Neural cell (in vitro differentiated cells): ENCODE data around the gene POLQ. TPM values are rescaled to one million over a fixed set of nuclear protein-coding genes. Genes with fewer than 3 reads are reported as not detected.

Experiments
- H2AFZ ChIP-seq: fragments of 200-600, 300-800 bp; sonication (generic), shearing (Covaris generic); 2 replicates; pipeline ENCODE4 v1.6.0; 2014; ENCODE audit warnings: low read depth, mild to moderate bottlenecking, antibody characterized with exemption, low read length, moderate library complexity
- H3F3A ChIP-seq: fragments of 200-600 bp; shearing (Covaris generic); 2 replicates; pipeline ENCODE4 v1.6.1; 2016; ENCODE audit warnings: mild to moderate bottlenecking, moderate library complexity, mixed read lengths, antibody characterized with exemption, low read length; ENCODE audit not compliant: insufficient read depth, poor library complexity, severe bottlenecking
- H3K27ac ChIP-seq: fragments of 200-600, 300-800 bp; sonication (generic), shearing (Covaris generic); 2 replicates; pipeline ENCODE4 v1.5.1; 2014; ENCODE audit warnings: mild to moderate bottlenecking, low read length, moderate library complexity
- H3K27me3 ChIP-seq: fragments of 300-800, 200-600 bp; sonication (generic), shearing (Covaris generic); 2 replicates; pipeline ENCODE4 v1.6.0; 2014; ENCODE audit warnings: mild to moderate bottlenecking, low read depth, low read length, moderate library complexity; ENCODE audit not compliant: insufficient read depth
- H3K36me3 ChIP-seq: fragments of 300-800, 200-600 bp; sonication (generic), shearing (Covaris generic); 2 replicates; pipeline ENCODE4 v1.5.1; 2014; ENCODE audit warnings: mild to moderate bottlenecking, antibody characterized with exemption, low read length, moderate library complexity; ENCODE audit not compliant: insufficient read depth
- H3K4me2 ChIP-seq: fragments of 300-800, 200-600 bp; sonication (generic), shearing (Covaris generic); 2 replicates; pipeline ENCODE4 v1.6.0; 2014; ENCODE audit warnings: mild to moderate bottlenecking, low read length
- H3K4me3 ChIP-seq: fragments of 300-800, 200-600 bp; sonication (generic), shearing (Covaris generic); 2 replicates; pipeline ENCODE4 v1.5.1; 2014; ENCODE audit warnings: mild to moderate bottlenecking, low read length, moderate library complexity
- H3K79me2 ChIP-seq: fragments of 200-600 bp; shearing (Covaris generic); replicated peaks from 2 replicates; pipeline ENCODE4 v1.6.0; 2014; ENCODE audit warnings: mild to moderate bottlenecking, low read length, moderate library complexity; ENCODE audit not compliant: insufficient read depth
- H3K9ac ChIP-seq: fragments of 300-800, 200-600 bp; sonication (generic), shearing (Covaris generic); 2 replicates; pipeline ENCODE4 v1.6.1; 2016; ENCODE audit warnings: mild to moderate bottlenecking, low read length, mixed read lengths
- H3K9me2 ChIP-seq: fragments of 200-600 bp; shearing (Covaris generic); 2 replicates; pipeline ENCODE4 v1.6.1; 2016; ENCODE audit warnings: mild to moderate bottlenecking, low read length, mixed read lengths; ENCODE audit not compliant: insufficient read depth
- H3K9me3 ChIP-seq: fragments of 200-600, 300-800 bp; sonication (generic), shearing (Covaris generic); 2 replicates; pipeline ENCODE4 v1.6.1; 2016; ENCODE audit warnings: mild to moderate bottlenecking, mixed run types, low read length, moderate library complexity, mixed read lengths
- H4K20me1 ChIP-seq: fragments of 200-600 bp; shearing (Covaris generic); 2 replicates; pipeline ENCODE4 v1.6.1; 2016; ENCODE audit warnings: mild to moderate bottlenecking, mixed run types; ENCODE audit not compliant: insufficient read depth
- EP300 ChIP-seq: fragments of 450-650 bp; conservative IDR thresholded peaks from 2 replicates; pipeline ENCODE4 v1.6.1; 2014; ENCODE audit warnings: antibody characterized with exemption, mild to moderate bottlenecking, moderate library complexity; ENCODE audit not compliant: poor library complexity, severe bottlenecking
- EZH2 ChIP-seq: fragments of 200-600, 300-800 bp; shearing (Covaris generic), sonication (generic); IDR thresholded peaks from 2 replicates; pipeline ENCODE4 v1.6.1; 2014; ENCODE audit warnings: antibody characterized with exemption, low read length, borderline replicate concordance, mild to moderate bottlenecking; ENCODE audit not compliant: insufficient read depth, poor library complexity, severe bottlenecking
- MXI1 ChIP-seq: fragments of 450-650 bp; conservative IDR thresholded peaks from 2 replicates; pipeline ENCODE4 v1.6.1; 2014; ENCODE audit warnings: antibody characterized with exemption, mild to moderate bottlenecking; ENCODE audit not compliant: poor library complexity, severe bottlenecking
- POLR2AphosphoS5 ChIP-seq: IDR thresholded peaks from 2 replicates; pipeline ENCODE4 v1.6.1; 2012
- RAD21 ChIP-seq: fragments of 450-650 bp; conservative IDR thresholded peaks from 2 replicates; pipeline ENCODE4 v1.6.1; 2014; ENCODE audit warnings: antibody characterized with exemption, mild to moderate bottlenecking, moderate library complexity
- SMC3 ChIP-seq: fragments of 450-650 bp; conservative IDR thresholded peaks from 2 replicates; pipeline ENCODE4 v1.6.1; 2014; ENCODE audit warnings: antibody characterized with exemption, mild to moderate bottlenecking, moderate library complexity; ENCODE audit not compliant: poor library complexity
- TAF1 ChIP-seq: IDR thresholded peaks from 2 replicates; pipeline ENCODE4 v1.6.1; 2012; ENCODE audit warnings: low read depth
- polyA plus RNA-seq: library from polyadenylated mRNA; depleted of rRNA; stranded (reverse); fragments of >200 nt; gene quantifications from 2 replicates; pipeline ENCODE4 v1.2.3, GENCODE V29; 2014
- TF ChIP-seq, protein P1 (sequence below): fragments of 450-650 bp; IDR thresholded peaks from 2 replicates; pipeline ENCODE4 v1.5.1; 2014; ENCODE audit warnings: antibody characterized with exemption, mild to moderate bottlenecking, moderate library complexity; ENCODE audit not compliant: poor library complexity, severe bottlenecking
- TF ChIP-seq, protein P2 (sequence below): IDR thresholded peaks from 2 replicates; pipeline ENCODE4 v1.6.1; 2012; ENCODE audit warnings: borderline replicate concordance

POLQ gene
- polyA plus RNA-seq, 1 donor from 2014 or later: 0.10 TPM

DNA sequence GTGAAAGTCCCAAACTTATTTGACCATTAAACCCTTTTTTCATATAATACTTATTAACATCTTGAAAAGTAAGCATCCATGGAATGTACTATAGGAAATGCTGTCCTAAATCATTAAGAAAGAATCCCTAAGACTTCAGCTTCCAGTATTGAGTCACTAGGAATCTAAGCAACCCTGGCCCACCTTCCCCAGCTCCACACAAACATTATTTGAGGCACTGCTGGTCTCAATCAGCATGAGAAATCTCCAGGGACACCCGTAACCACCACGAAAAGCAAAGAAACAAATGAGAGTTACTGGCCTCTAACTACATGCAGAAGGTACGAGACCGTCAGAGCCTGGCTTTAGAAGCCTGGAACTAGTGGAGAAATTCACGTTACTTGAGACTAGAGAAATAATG, 68.2 kb downstream of the POLQ start:
- no peak overlapping the region for H3K27ac ChIP-seq
- H3K4me3 ChIP-seq: no peak overlapping the region
- no peaks in the 10 kb centered on the region for H3K36me3 ChIP-seq
- TF ChIP-seq TAF1 (no peak), SMC3 (no peak), EP300 (no peak), RAD21 (no peak), MXI1 (no peak), EZH2 (no peak), POLR2AphosphoS5 (no peak)
- TF ChIP-seq, protein P1, sequence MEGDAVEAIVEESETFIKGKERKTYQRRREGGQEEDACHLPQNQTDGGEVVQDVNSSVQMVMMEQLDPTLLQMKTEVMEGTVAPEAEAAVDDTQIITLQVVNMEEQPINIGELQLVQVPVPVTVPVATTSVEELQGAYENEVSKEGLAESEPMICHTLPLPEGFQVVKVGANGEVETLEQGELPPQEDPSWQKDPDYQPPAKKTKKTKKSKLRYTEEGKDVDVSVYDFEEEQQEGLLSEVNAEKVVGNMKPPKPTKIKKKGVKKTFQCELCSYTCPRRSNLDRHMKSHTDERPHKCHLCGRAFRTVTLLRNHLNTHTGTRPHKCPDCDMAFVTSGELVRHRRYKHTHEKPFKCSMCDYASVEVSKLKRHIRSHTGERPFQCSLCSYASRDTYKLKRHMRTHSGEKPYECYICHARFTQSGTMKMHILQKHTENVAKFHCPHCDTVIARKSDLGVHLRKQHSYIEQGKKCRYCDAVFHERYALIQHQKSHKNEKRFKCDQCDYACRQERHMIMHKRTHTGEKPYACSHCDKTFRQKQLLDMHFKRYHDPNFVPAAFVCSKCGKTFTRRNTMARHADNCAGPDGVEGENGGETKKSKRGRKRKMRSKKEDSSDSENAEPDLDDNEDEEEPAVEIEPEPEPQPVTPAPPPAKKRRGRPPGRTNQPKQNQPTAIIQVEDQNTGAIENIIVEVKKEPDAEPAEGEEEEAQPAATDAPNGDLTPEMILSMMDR: no peak
- TF ChIP-seq, protein P2, sequence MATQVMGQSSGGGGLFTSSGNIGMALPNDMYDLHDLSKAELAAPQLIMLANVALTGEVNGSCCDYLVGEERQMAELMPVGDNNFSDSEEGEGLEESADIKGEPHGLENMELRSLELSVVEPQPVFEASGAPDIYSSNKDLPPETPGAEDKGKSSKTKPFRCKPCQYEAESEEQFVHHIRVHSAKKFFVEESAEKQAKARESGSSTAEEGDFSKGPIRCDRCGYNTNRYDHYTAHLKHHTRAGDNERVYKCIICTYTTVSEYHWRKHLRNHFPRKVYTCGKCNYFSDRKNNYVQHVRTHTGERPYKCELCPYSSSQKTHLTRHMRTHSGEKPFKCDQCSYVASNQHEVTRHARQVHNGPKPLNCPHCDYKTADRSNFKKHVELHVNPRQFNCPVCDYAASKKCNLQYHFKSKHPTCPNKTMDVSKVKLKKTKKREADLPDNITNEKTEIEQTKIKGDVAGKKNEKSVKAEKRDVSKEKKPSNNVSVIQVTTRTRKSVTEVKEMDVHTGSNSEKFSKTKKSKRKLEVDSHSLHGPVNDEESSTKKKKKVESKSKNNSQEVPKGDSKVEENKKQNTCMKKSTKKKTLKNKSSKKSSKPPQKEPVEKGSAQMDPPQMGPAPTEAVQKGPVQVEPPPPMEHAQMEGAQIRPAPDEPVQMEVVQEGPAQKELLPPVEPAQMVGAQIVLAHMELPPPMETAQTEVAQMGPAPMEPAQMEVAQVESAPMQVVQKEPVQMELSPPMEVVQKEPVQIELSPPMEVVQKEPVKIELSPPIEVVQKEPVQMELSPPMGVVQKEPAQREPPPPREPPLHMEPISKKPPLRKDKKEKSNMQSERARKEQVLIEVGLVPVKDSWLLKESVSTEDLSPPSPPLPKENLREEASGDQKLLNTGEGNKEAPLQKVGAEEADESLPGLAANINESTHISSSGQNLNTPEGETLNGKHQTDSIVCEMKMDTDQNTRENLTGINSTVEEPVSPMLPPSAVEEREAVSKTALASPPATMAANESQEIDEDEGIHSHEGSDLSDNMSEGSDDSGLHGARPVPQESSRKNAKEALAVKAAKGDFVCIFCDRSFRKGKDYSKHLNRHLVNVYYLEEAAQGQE: no peak
- no peaks in the 10 kb centered on the region for H3K27me3 ChIP-seq
- H3K79me2 ChIP-seq: no peaks in the 10 kb centered on the region
- H3K9me3 ChIP-seq: no peaks in the 10 kb centered on the region
- no peaks in the 10 kb centered on the region for H3K9me2 ChIP-seq
- H3F3A ChIP-seq: no peaks in the 10 kb centered on the region
- no peaks in the 10 kb centered on the region for H4K20me1 ChIP-seq
- H2AFZ ChIP-seq: no peak overlapping the region
- no peak overlapping the region for H3K9ac ChIP-seq
- no peak overlapping the region for H3K4me2 ChIP-seq

DNA sequence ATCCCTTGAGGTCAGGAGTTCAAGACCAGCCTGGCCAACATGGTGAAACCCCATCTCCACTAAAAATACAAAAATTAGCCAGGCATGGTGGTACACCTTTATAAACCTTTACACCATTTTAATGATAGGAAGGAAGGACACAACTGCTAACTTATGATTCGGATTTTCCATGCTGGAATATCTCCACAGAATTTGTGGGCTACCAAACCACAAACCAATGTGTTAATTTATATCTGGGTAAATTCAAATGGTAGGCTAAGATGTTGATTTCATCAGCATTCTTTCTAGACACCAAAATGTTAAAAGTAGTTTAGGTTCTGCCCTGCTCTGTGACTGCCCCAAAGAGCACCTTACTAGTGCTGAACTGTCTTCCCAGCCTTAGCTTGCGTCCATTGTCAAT, 72.8 kb downstream of the POLQ start:
- no peak overlapping the region for H3K4me3 ChIP-seq
- no peak overlapping the region for H3K4me2 ChIP-seq
- H3K9ac ChIP-seq: no peak overlapping the region
- TF ChIP-seq EP300 (no peak), MXI1 (no peak), SMC3 (no peak), POLR2AphosphoS5 (no peak), EZH2 (no peak), TAF1 (no peak), RAD21 (no peak)
- TF ChIP-seq, protein P1: no peak
- TF ChIP-seq, protein P2: no peak
- H2AFZ ChIP-seq: no peak overlapping the region
- no peak overlapping the region for H3K27ac ChIP-seq
- H3F3A ChIP-seq: no peaks in the 10 kb centered on the region
- H3K36me3 ChIP-seq: no peaks in the 10 kb centered on the region
- no peaks in the 10 kb centered on the region for H3K79me2 ChIP-seq
- H4K20me1 ChIP-seq: no peaks in the 10 kb centered on the region
- no peaks in the 10 kb centered on the region for H3K9me2 ChIP-seq
- H3K9me3 ChIP-seq: no peaks in the 10 kb centered on the region
- H3K27me3 ChIP-seq: no peaks in the 10 kb centered on the region
